GM21717 (cell line): Measurements from ENCODE around the gene RABGAP1L.
A peak's percentile ranks its signal among the peaks of the same experiment; 100 is the strongest.
"Not testable (repeated sequence)": the region's sequence is repeated elsewhere in the genome, so short reads cannot be mapped to it uniquely, and the experiment has no call there.

ENCODE experiments used
- ATAC-seq: cut with Tn5 transposase; IDR thresholded peaks from one replicate; pipeline ENCODE4 v1.9.1; 2021; ENCODE audit warnings: mild to moderate bottlenecking, moderate library complexity; ENCODE audit not compliant: unreplicated experiment

The RABGAP1L gene

DNA sequence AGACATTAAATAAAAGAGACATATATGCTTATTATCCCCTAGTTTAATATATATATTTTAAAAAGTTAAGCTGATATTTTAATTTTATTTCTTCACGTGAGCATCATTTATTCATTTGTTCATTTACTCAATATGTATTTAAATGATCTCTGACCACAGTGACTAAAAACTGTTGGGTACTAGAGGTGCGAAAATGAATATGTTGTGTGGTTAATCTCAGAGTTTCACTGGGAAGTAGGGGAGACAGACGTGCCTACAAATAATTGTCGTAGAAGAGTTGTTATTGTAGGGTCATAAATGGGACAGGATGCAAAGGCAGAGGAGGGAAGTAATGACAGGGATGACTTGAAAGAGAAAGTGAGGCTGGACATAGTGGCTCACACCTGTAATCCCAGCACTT is 627.4 kb downstream of the RABGAP1L start:
- ATAC-seq = peak; percentile 77

DNA sequence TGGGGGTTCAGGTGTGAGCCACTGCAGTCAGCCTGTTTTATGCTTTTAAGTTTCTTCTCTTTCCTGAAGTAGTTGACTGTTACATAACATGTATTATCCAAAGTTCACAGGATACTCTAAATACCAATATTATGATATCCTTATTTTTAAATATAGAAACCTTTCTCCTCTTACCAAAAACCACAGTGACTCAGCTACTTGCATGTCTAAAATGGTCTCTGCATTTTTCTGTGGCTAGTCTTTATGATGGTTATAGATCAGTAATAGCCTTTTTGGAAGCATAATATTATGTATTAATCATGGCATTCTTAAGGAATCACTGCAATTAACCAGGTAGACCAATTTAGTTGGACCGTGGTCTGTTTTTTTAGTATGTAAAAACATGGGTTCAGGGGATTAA is 629.7 kb downstream of the RABGAP1L start:
- ATAC-seq = no peak

DNA sequence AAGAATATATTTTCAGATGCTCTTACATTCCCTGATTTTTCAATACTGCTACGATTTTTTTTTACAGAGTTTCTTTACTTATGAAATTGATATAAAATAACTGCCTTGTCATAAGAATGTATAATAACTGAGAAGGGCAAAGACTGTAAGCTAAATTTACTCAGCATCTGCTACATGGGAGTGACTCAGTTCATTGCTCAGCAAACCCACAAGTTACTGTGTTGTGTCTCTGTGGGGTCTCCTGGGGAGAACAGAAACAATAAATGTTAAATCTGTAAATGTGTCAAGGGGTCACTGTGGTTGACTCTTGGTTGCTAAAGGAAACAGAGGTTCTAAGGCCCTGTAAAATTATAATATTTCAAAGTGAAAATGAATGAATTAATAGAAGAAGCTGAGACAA is 630.1 kb downstream of the RABGAP1L start:
- ATAC-seq = peak; percentile 72

DNA sequence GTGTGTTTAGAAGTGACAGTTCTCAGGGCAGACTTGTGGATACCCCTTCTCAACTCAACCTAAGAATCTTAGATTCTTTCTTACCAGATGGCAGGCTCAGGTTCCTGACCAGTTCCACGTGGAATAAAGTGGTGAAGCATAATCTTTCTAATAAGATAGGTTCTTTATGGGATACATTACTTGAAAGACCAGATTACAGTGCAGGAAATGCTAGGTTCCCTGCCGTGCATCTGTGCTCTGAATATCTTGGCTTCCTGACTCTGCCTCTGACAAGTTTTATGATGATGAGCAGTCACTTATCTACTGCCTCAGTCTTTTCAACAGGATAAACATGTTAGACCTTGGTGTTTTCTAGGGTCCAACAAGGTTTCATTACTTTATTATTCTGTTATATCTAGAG is 632.5 kb downstream of the RABGAP1L start:
- ATAC-seq = no peak

DNA sequence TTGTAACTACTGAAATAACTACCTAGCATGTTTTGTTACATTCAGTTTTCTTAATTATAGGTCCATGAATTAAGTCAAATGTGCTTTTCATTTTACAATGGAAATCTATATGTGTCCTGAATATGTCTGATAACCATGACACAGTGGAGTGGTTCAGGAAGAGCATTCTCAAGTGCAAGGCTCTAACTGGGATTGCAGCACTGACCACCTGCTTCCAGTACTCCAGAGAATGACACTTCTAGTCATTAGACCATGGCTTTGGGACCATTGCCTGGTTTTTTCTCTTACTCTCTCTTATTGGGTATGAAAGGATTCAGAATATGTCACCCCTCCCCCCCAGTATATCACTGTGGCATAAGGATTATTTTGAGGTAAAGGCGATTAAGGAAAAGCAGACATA is 635.5 kb downstream of the RABGAP1L start:
- ATAC-seq = no peak

DNA sequence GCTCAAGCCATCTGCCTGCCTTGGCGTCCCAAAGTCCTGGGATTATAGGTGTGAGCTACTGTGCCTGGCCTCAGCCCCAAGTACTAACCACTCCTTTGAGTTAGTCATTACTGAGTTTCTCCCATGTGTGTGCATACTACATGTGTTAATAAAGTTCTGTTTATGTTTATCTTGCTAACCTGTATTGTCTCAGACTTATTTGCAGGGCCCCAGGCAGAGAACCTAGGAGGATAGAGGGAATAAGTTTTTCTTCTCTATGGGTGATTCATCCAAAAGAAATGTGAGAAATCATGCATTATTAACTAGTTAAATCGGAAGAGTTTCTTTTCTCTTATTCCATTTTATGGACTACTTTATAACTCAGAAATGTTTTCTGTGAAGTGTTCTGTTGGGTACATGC is 636.5 kb downstream of the RABGAP1L start:
- no peak for ATAC-seq

DNA sequence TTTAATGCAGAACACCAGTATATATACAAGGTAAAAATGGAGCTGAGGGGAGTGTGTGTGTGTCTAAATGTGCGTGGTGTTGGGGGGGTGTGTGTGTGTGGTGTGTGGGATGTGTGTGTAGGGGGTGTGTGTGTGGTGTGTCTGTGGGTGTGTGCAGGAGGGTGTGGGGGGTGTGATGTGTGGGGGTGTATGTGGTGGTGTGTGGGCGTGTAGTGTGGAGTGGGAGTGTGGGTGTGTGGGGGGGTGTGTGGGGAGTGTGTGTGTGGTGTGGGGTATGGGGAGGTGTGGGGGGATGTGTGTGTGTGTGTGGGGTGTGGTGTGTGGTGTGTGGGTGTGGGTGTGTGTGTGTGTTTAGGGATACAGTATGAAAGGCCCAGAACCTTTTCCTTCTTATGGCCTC is 638.1 kb downstream of the RABGAP1L start:
- ATAC-seq = no peak

DNA sequence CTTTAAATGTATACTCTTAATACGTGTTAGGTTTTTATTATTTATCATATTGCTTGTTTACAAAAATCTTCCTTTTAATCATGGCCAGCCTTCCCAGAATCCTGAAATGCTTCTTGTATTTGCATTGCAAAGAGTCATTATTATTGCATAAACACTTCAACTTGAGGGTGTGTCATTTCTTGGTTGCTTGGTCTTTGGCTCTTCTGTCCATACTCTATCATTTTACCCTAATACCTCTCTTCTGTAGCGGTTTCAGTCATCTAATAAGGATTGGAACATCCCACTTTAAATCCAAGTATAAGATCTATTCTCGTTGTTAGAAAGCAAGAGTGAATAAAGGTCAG is 639.8 kb downstream of the RABGAP1L start:
- ATAC-seq = no peak

DNA sequence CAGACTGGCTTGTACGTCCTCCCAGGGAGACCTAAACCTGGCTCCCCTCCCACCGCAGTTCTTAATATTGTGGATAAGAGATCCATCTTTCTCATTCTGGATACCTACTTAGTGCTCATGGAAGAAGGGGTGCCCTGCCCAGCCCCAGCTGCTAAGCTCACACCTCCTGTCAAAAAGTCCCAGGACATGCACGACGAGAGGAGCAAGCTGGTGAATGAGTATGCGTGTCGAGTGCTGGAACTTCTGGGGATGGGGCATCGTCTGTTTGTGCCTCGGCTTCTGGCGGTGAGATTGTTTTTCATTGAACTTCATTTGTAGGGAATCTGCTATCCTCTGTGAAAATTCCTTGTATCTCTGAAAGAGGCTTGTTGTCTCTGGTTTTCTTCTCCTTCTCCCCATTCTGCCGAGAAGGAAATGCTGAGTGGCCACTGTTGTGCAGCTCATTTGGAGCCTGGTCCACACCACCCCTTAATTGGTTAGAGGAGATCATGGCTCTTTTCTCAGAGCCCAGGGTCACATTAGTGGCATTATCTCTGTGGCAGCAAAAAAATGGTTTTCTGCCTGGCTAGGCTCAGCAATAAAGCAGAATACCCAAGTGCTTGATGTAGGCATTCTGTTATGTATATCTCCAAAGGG is 641.0 kb downstream of the RABGAP1L start:
- ATAC-seq = peak; percentile 21

DNA sequence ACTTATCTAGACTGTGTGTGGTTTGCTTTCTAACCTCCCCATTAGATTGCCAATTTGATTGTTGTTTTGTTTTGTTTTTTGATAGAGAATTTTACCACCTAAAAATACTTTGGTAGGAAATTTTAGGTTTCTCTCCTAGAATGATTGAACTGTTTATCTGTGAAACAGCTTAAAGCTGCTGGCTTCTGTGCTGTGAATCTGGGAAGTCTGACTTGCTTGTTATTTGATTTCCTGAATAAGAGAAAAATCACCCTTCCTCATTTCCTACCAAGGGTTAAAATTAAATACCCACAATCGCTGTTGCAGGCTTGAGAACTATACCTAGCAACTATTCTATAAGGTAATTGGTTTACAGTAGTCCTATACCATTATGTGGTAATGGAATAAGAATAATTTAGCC is 641.6 kb downstream of the RABGAP1L start:
- no peak for ATAC-seq

DNA sequence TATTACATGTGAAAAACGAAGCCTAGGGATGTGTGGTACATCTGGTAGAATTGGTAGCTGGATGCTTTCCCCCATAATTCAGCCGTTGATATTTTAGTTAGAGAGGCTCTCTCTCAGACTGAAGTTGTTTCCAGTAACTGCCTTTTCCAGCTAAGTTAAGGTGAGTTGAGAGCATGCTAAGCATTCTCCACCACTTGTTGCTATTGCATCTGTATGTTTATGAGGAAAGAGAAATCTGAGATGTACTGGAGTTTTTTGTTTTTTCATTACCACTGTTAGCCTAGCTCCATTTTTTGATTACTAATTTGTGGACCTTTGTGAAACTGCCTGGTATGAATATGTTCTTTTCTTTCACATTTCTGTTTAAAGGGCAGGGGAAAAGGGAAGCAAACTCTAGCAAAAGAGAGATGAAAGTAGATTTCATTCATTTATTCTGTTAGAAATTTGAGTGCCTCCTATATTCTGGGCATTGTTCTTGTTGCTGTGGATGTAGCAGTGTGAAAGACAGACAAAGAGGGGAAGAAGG is 650.5 kb downstream of the RABGAP1L start:
- ATAC-seq = no peak

DNA sequence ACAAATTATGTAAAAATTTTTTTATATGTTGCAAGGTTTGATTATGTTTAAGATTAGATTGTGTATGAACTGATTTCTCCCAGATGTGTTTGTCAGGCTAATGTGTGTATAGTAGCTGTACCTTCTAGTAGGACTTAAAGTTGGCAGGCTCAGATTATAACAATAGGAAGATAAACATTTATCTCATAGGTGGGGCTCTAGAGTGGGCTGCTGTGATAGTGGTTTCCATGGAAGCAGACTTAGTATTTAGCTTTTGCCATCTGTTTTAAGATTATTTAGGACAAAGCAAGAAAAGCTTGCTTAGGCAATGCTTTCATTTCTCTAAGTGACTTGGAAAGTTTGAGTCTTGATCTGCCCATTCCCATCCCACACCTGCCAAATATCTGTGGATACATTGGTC is 652.7 kb downstream of the RABGAP1L start:
- no peak for ATAC-seq

DNA sequence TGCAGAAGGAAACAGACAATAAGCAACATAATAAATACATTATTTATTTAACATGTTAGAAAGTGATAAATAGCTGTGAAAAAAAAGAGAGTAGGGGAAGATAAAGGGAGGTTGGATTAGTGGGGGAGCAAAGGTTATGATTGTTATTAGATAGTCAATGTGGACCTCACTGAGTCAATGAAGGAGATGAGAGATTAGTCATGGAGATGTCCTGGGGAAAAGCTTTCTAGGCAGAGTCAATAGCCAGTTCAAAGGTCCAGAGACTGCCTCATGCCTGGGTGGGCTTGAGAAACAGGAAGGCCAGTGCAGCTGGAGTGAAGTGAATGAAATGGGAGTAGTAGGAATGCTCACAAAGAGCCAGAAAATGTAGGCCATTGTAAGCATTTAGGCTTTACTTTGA is 653.3 kb downstream of the RABGAP1L start:
- ATAC-seq = no peak

DNA sequence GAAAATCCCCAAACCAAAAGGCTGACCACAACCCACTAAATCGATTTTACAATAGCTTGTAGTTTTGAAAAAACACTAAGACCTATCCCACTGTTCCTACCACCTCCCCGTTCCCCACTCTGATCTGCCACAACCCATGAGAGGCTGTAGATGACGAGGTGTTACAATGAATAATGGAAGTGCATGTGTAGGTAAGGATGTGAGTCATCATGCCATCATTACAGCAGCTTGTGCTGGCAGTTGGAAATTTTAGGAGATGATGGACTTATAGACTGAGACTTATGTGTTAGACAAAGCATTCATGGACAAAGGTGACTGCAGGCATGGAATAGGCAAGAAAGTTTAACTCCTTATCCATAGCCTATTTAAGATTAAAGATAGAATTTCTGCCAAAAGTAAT is 655.7 kb downstream of the RABGAP1L start:
- ATAC-seq = peak; percentile 63

DNA sequence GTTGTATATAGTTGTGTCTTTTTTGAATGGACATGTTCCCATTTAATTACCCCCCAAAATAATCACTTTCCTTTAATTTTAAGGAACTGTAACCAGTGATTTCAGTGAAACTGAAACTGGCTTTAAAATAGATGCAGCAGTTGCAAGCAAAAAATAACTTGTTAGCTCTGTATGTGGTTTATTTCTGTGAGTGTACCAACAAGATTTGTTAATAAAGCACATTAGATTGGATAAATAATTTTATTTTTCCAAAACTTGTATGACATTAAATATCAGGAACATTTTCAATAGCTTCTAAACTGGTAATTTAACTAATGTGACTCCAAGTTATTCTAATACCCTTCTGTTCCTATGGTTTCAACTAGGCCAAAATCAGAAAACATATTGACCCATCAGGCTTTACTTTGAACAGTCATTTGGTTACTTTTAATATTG is 656.2 kb downstream of the RABGAP1L start:
- ATAC-seq = peak; percentile 48

DNA sequence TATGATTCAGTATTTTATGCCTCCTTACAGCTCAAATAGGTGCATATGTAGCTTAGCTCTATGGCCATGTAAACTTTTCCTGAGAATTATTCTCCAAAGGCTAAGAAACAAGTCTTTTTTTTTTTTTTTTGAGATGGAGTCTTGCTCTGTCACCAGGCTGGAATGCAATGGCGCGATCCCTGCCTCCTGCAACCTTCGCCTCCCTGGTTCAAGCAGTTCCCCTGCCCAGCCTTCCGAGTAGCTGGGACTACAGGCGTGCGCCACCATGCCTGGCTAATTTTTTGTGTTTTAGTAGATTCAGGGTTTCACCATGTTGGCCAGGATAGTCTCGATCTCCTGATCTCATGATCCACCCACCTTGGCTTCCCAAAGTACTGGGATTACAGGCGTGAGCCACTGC is 657.3 kb downstream of the RABGAP1L start:
- not testable (repeated sequence) for ATAC-seq

DNA sequence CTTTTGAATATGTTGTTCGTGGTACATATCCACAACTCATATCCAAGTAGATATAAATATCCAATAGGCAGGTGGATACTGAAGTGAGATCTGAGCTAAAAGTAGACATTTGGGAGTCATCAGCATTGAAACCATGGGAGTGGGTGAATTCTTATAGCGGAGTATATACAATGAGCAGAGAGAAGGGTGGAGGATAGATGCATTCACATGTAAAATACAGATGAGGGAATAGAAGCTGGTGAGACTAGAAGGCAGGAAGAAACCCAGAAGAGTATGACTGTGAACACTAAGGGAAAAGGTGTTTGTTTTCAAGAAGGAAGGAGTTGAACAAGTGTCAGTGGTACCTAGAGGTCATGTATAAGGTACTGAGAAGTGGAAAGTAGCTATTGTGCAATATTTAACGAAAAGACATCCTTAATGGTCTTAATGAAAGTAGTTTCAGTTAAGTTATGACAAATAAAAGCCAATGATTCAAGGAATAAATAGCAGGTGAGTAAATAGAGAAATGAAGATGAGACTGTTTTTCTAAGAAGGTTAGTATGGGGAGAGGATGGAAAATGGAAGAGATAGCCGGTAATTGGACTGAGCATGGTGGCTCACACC is 658.8 kb downstream of the RABGAP1L start:
- ATAC-seq = no peak

DNA sequence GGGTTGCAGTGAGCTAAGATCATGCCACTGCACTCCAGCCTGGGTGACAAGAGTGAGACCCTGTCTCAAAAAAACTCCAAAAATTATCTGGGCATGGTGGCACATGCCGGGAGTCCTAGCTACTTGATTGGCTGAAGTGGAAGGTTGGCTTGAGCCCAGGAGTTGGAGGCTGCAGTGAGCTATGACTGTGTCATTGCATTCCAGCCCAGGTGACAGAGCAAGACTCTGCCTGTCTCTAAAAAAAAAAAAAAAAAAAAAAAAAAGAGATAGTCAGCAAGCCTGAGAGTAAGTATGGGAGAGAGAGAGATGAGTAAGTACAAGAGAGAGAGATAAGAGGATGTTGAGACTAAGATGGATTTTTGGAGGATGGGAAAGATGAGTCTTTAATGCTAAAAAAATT is 659.6 kb downstream of the RABGAP1L start:
- ATAC-seq = no peak

DNA sequence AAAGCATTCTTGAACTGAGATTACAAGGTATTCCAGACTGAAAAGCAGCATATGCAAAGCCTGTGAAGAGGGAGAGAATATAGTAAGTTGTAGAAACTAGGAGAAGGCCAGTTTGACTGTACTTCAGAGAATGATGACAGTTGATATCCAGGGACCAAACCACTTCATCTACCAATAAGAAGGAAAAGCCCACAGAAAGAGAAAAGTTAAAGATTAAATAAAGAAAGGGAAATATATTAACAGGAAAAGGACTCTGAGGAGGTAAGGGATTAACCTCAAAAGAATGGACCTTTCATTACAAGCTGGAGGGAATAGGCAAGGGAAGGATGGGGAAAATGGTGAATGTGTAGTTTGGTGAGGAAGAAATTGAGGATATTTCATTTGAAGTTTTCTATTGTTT is 660.3 kb downstream of the RABGAP1L start:
- ATAC-seq = no peak

DNA sequence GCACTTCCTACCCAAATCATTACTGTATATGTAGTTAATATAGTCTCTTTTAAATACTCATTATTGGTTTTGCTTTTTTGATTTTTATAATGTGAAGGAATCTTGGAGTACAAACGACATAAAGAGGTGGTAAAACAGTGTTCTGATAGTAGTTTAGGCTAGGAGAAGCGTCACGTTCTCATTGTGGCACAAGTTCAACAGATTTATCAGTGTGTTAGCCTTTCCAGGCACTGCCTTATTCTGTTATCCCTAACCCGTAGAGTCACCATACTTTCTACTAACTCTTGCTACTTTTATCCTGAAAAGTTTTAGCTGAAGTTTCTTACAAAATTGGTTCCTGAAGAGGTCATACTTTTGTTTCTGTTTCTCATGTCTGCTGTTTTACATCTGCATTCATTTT is 665.8 kb downstream of the RABGAP1L start:
- no peak for ATAC-seq

DNA sequence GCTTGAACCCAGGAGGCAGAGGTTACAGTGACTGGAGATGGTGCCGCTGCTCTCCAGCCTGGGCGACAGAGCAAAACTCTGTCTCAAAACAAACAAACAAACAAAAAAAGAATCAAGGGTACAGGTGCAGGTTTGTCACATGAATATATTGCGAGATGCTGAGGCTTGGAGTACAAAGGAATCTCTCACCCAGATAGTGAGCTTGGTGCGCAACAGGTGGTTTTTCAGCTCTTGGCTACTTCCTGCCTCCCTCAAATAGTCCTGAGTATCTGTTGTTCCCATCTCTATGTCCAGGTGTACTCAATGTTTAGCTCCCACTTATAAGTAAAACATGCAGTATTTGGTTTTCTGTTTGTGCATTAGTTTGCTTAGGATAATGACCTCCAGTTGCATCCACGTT is 666.5 kb downstream of the RABGAP1L start:
- ATAC-seq = no peak

DNA sequence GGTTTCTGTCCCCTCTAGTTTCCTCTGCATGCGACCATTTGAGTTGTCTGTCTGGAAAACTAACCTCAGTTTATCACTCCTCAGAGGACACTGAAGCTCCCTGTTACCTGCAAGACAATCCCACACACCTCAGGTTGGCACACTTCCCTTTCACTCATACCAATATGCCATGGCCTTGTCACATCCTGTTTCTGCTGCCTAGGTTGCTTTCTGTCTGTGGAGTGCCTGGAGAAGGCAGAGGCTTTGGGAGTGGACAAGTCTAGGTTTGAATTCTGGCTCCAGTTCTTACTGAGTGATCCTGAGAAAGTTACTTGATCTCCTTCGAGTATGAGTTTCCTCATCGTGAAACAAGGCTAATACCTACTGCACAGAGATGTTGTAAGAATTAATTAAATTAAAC is 668.9 kb downstream of the RABGAP1L start:
- ATAC-seq = no peak

DNA sequence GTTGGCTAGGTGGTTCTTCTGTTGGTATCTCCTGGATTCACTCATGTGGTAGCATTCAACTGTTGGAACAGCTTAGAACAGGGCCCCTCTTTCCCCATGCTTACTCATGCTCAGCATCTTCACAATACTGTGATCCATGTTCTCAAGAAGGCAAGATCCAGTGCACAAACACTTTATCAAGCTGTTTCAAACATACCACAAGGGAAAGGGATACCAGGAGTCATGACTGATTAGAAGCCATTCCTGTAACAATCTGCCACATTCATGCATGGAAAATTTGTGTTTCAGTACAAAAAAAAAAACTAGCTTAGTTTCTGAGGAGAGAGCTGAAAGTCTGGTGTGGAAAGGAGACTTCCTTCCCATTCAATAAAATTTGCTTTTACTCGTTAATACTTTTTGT is 670.7 kb downstream of the RABGAP1L start:
- ATAC-seq = no peak
